Thyroid gland (tissue), 4 donors: ENCODE measurements around the gene CASP8AP2. TPM values are rescaled to one million over a fixed set of nuclear protein-coding genes. Genes with fewer than 3 reads are reported as not detected.

Experiments used
- DNase-seq, 2 donors: peaks; one replicate each; pipeline ENCODE4 v3.0.0-alpha.2; 2019
- H3K27ac ChIP-seq, 3 donors: fragments of 200-600 bp; sonication (generic); 1 replicate in 2 of 3; 2 replicates in 1 of 3; pipeline ENCODE4 v1.5.1; 2016 to 2019; ENCODE audit warnings: mild to moderate bottlenecking in 1 of 3, moderate library complexity in 1 of 3
- H3K27me3 ChIP-seq: fragments of 200-600 bp; sonication (generic); one replicate; pipeline ENCODE4 v1.5.1; 2019
- H3K36me3 ChIP-seq, 2 donors: fragments of 200-600 bp; sonication (generic); one replicate each; pipeline ENCODE4 v1.5.1; 2016 to 2019
- H3K4me1 ChIP-seq, 2 donors: fragments of 200-600 bp; sonication (generic); one replicate each; pipeline ENCODE4 v1.5.1; 2017 to 2019
- H3K4me3 ChIP-seq, 3 donors: fragments of 200-600 bp; sonication (generic); replicated peaks in 1 of 3; 1 replicate in 2 of 3; 2 replicates in 1 of 3; pipeline ENCODE4 v1.5.1; 2016; ENCODE audit warnings: mild to moderate bottlenecking in 1 of 3
- H3K9me3 ChIP-seq: fragments of 200-600 bp; sonication (generic); one replicate; pipeline ENCODE4 v1.5.1; 2017
- CTCF ChIP-seq, 6 experiments: fragments of 200-600 bp in 3 of 6; fragments of 450-650 bp in 3 of 6; sonication (generic) in 3 of 6; IDR thresholded peaks; one replicate each; pipeline ENCODE4 v1.5.1; 2016 to 2019; ENCODE audit warnings: antibody characterized with exemption in 6 of 6, mild to moderate bottlenecking in 2 of 6, inconsistent platforms in 1 of 6, moderate library complexity in 1 of 6
- POLR2A ChIP-seq, 2 donors: fragments of 450-650 bp; IDR thresholded peaks; one replicate each; pipeline ENCODE4 v1.6.1; 2017; ENCODE audit warnings: antibody characterized with exemption in 2 of 2, mild to moderate bottlenecking in 2 of 2, moderate library complexity in 1 of 2
- WGBS, 2 donors: methylation state at CpG; one replicate each; pipeline ENCODE4 v1.1.5; 2017; 5-methylcytosine and 5-hydroxymethylcytosine counted together
- intact Hi-C: fragments of 100-400 bp; cut with DNase I; formaldehyde crosslinking; loops from one replicate; pipeline ENCODE4 v1.15.1; 2023
- small RNA-seq: library from RNA; depleted of rRNA; stranded (forward); fragments of <200 nt; gene quantifications from one replicate; pipeline ENCODE3, GENCODE V24; 2016
- total RNA-seq, 4 donors: library from RNA; depleted of rRNA; stranded (reverse); fragments of >200 nt; gene quantifications; one replicate each; pipeline ENCODE4 v1.2.3, GENCODE V29; 2016

The CASP8AP2 gene
- total RNA-seq, 4 donors from 2014 or later, result 16.4 to 22.6 (median 18.0) TPM

GRCh38 chr6:89917216-89917615 lies 87.5 kb downstream of the CASP8AP2 start:
- intact Hi-C loops, result no loop called here
- 87 to 100% methylated on average over 1 to 4 of the region's 4 CpGs for WGBS, 2 donors
- no peak for DNase-seq

DNA sequence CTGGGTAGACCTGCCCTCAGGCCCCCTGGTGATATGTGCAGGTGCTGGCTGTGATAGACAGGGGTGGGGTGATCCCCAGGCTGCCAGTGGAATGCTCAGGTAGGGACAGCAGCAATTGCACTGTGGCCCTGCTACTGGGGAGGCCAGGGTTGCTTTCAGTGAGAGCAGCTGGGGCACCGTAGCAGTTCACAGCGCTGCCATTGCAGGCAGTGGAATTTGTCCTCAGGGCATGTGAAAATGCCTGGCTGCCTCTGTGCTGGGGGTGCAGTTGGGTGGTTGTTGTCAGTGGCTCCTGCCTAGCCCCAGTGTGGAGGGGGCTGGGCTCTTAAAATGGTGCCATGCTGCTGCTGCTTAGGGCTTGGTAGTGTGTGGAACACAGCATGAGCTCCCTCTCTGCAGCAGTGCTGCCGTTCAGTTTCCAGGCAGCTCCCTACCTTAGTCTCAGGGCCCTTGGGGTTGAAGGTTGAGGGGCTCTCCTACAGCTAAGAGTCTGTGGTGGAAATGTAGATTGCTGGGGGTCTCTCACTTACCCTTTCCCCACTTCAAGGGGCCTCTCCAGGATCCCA lies 88.2 kb downstream of the CASP8AP2 start:
- Histone ChIP-seq H3K27me3 (no peaks in the 10 kb centered on the region), H3K27ac (no peak overlapping the region), H3K4me1 (no peaks in the 10 kb centered on the region), H3K36me3 (no peaks in the 10 kb centered on the region), H3K9me3 (no peaks in the 10 kb centered on the region), H3K4me3 (no peak overlapping the region)
- intact Hi-C loops, result no loop called here
- DNase-seq, result no peak
- no peak for TF ChIP-seq CTCF (IDR thresholded peaks at IDR 0.05)
- TF ChIP-seq POLR2A (IDR thresholded peaks at IDR 0.05), result no peak
- WGBS, 2 donors, result 46 to 69% methylated on average over 2 of the region's 3 CpGs

More at GRCh38 chr6:89917216-89917615, 87.5 kb downstream of the CASP8AP2 start:
- TF ChIP-seq CTCF (IDR thresholded peaks at IDR 0.05), result no peak
- no peak for TF ChIP-seq POLR2A (IDR thresholded peaks at IDR 0.05)
- Histone ChIP-seq H3K4me1 (no peaks in the 10 kb centered on the region), H3K9me3 (no peaks in the 10 kb centered on the region), H3K4me3 (no peak overlapping the region), H3K36me3 (no peaks in the 10 kb centered on the region), H3K27me3 (no peaks in the 10 kb centered on the region), H3K27ac (no peak overlapping the region)

Small RNA genes lying within 50 kb of the gene (small RNA-seq; reads per million reads assigned to genes)
- gene DNAJC19P6 (not detected), gene RF00019 (not detected)

Other genes with a start within 250 kb of the CASP8AP2 start
- gene LYRM2, start 191.1 kb upstream of the CASP8AP2 start, total RNA-seq, result 10 to 100 TPM; 28.7 to 38.5 (median 31.2) TPM
- 10 to 100 TPM; 32.0 to 44.7 (median 40.1) TPM for gene MDN1, start 10.1 kb upstream of the CASP8AP2 start, total RNA-seq
- gene GJA10, start 64.6 kb downstream of the CASP8AP2 start, total RNA-seq, result not detected